ENCODE results near the gene MAN2A2. TPM values are rescaled to one million over a fixed set of nuclear protein-coding genes. Genes with fewer than 3 reads are reported as not detected.
A peak's percentile ranks its signal among the peaks of the same experiment; 100 is the strongest.
"Not testable (repeated sequence)": the region's sequence is repeated elsewhere in the genome, so short reads cannot be mapped to it uniquely, and the experiment has no call there.

MAN2A2 gene
- total RNA-seq, 4 donors from 2014 or later: 46.8 to 109 (median 86.4) TPM

DNA sequence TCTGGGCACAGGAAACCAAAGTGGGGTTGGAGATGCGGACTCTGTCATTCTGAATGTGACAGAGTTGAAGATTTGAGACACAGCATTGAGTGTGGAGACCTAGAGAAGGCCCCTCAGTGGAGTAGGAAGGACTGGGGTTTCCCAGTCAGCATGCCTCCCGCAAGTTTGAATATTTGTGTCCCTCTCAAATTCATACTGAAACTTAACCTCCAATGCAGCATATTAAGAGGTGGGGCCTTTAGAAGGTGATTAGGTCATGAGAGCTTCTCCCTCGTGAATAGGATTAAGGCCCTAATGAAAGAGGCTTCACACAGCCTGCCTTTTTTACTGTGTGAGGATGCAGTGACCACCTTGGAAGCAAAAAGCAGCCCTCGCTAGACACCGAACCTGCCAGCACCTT, 21.3 kb downstream of the MAN2A2 start:
- Histone ChIP-seq H3K4me3 (no peak overlapping the region), H3K27ac (no peak overlapping the region), H3K9me3 (no peaks in the 10 kb centered on the region), H3K4me1 (peaks cover 0 to 8% (median 2%) of the 10 kb centered on the region in 4 donors), H3K27me3 (no peaks in the 10 kb centered on the region), H3K36me3 (peaks cover 0 to 20% (median 6%) of the 10 kb centered on the region in 4 donors)
- no peak for TF ChIP-seq POLR2A (IDR thresholded peaks at IDR 0.05)
- no peak for TF ChIP-seq CTCF (IDR thresholded peaks at IDR 0.05)
- no peak for TF ChIP-seq POLR2AphosphoS5 (IDR thresholded peaks at IDR 0.05)
- no peak for TF ChIP-seq EP300 (IDR thresholded peaks at IDR 0.05; ENCODE audit: low read depth)
- 73 to 77% methylated on average over 3 to 5 of the region's 5 CpGs for WGBS, 2 donors (ENCODE audit: low coverage in 1 of 2)
- in situ Hi-C loops (cut with MboI; ENCODE audit: low pct_ligation_motif_present in 1 of 4, low pct_unique_long_range_greater_than_20kb in 1 of 4, low sequenced_read_pairs in 3 of 4): no loop called here
- intact Hi-C loops (cut with DNase I; ENCODE audit: low total_unique reads): no loop called here
- no peak for DNase-seq

GRCh38 chr15:90926766-90927165, 23.7 kb downstream of the MAN2A2 start:
- H3K9me3 ChIP-seq; H3K36me3 ChIP-seq; H3K27me3 ChIP-seq; intact Hi-C loops (cut with DNase I; ENCODE audit: low total_unique reads); in situ Hi-C loops (cut with MboI; ENCODE audit: low pct_ligation_motif_present in 1 of 4, low pct_unique_long_range_greater_than_20kb in 1 of 4, low sequenced_read_pairs in 3 of 4); H3K4me3 ChIP-seq; DNase-seq; H3K27ac ChIP-seq: not testable (repeated sequence)
- 87 to 91% methylated on average over 9 to 10 of the region's 10 CpGs for WGBS, 2 donors (ENCODE audit: low coverage in 1 of 2)
- H3K4me1 ChIP-seq: peaks cover 4 to 25% (median 17%) of the 10 kb centered on the region in 4 donors

GRCh38 chr15:90928106-90928505, 25.0 kb downstream of the MAN2A2 start:
- H3K27me3 ChIP-seq; in situ Hi-C loops (cut with MboI; ENCODE audit: low pct_ligation_motif_present in 1 of 4, low pct_unique_long_range_greater_than_20kb in 1 of 4, low sequenced_read_pairs in 3 of 4); intact Hi-C loops (cut with DNase I; ENCODE audit: low total_unique reads); H3K9me3 ChIP-seq; H3K36me3 ChIP-seq; DNase-seq; H3K27ac ChIP-seq; H3K4me3 ChIP-seq: not testable (repeated sequence)
- WGBS, 2 donors (ENCODE audit: low coverage in 1 of 2): 91 to 98% methylated on average over 5 to 7 of the region's 7 CpGs
- peaks cover 4 to 31% (median 18%) of the 10 kb centered on the region in 4 donors for H3K4me1 ChIP-seq

- Histone ChIP-seq H3K27ac (peak overlapping the region; percentile 94 to 96 (median 95)), H3K4me1 (peaks cover 11 to 40% (median 25%) of the 10 kb centered on the region in 4 donors), H3K27me3 (no peaks in the 10 kb centered on the region), H3K9me3 (no peaks in the 10 kb centered on the region), H3K36me3 (no peaks in the 10 kb centered on the region), H3K4me3 (peak overlapping the region; percentile 51 to 74 (median 54))
- TF ChIP-seq POLR2AphosphoS5 (IDR thresholded peaks at IDR 0.05) (no peak), CTCF (IDR thresholded peaks at IDR 0.05) (no peak), EP300 (IDR thresholded peaks at IDR 0.05; ENCODE audit: low read depth) (no peak), POLR2A (IDR thresholded peaks at IDR 0.05) (no peak)
- intact Hi-C loops (cut with DNase I; ENCODE audit: low total_unique reads): no loop called here
- in situ Hi-C loops (cut with MboI; ENCODE audit: low pct_ligation_motif_present in 1 of 4, low pct_unique_long_range_greater_than_20kb in 1 of 4, low sequenced_read_pairs in 3 of 4): no loop called here
- DNase-seq: no peak
- 24 to 42% methylated on average over 14 to 21 of the region's 21 CpGs for whole genome bisulfite sequencing, 2 donors (ENCODE audit: low coverage in 1 of 2)
Measured at GRCh38 chr15:90929246-90930019, 26.3 kb downstream of the MAN2A2 start.

DNA sequence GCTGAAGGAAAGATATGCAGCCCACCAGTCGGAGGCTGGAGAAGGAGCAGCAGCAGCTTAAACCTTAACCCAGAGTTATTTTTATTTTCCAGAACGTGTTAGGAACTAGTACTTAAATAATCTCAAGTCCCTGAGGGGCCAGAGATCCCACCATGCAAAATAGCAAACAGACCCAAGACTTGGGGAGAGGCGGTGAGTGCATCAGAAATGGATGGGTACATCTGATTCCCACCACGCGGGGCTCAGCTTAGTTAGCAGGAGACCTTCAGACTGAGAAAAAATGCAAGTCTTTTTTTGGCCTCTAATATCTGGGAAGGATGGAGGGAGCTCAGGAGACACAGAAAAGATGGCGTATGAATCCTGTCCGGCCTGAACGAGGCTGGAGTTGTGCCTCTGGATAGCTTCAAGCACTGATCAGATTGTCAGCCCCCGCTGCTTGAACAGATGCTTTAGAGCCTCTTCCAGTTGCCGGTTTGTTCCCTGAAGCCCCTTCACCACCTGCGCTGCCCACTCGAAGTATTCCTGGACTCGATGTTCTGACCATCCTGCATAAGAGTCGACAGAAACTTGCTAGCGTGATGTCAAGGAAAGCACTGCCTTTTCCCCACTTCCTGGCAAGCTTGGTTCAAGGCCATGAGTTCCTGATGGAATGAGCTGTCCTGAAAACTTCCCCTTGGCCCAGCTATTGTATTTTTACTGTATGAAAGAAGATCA, 27.9 kb downstream of the MAN2A2 start:
- 33 to 62% methylated on average over 3 to 15 of the region's 15 CpGs for WGBS, 2 donors (ENCODE audit: low coverage in 1 of 2)
- Histone ChIP-seq H3K4me3 (peak overlapping the region in 2 of 4 donors; percentile 53 to 74), H3K4me1 (peaks cover 15 to 49% (median 34%) of the 10 kb centered on the region in 4 donors), H3K27me3 (no peaks in the 10 kb centered on the region), H3K36me3 (no peaks in the 10 kb centered on the region), H3K9me3 (no peaks in the 10 kb centered on the region), H3K27ac (peak overlapping the region; percentile 94 to 96 (median 95))
- no peak for DNase-seq
- in situ Hi-C loops (cut with MboI; ENCODE audit: low pct_ligation_motif_present in 1 of 4, low pct_unique_long_range_greater_than_20kb in 1 of 4, low sequenced_read_pairs in 3 of 4) (no loop called here), intact Hi-C loops (cut with DNase I; ENCODE audit: low total_unique reads) (no loop called here)
- TF ChIP-seq POLR2AphosphoS5 (IDR thresholded peaks at IDR 0.05) (no peak), CTCF (IDR thresholded peaks at IDR 0.05) (no peak), EP300 (IDR thresholded peaks at IDR 0.05; ENCODE audit: low read depth) (no peak), POLR2A (IDR thresholded peaks at IDR 0.05) (no peak)
